ENCODE results near the gene NRAP. TPM values are rescaled to one million over a fixed set of nuclear protein-coding genes. Genes with fewer than 3 reads are reported as not detected.

NRAP gene
- total RNA-seq, 4 donors from 2014 or later = under 0.01 TPM; not detected in 3

GRCh38 chr10:113711142-113711541 lies 47.3 kb upstream of the NRAP start:
- no peak for TF ChIP-seq EP300 (IDR thresholded peaks at IDR 0.05)
- DNase-seq (ENCODE audit: low spot score in 2 of 2) = no peak
- H3K27me3 ChIP-seq = no peaks in the 10 kb centered on the region
- H3K9me3 ChIP-seq = no peaks in the 10 kb centered on the region
- H3K4me1 ChIP-seq = peaks cover 0 to 41% (median 1%) of the 10 kb centered on the region in 4 donors
- H3K4me3 ChIP-seq = no peak overlapping the region
- H3K36me3 ChIP-seq = peaks cover 0 to 35% (median 0%) of the 10 kb centered on the region in 3 donors
- no peak overlapping the region for H3K27ac ChIP-seq
- WGBS, 2 donors = 28 to 48% methylated on average over 2 of the region's 2 CpGs

GRCh38 chr10:113709221-113709838 lies 45.5 kb upstream of the NRAP start:
- Histone ChIP-seq H3K4me3 (no peak overlapping the region), H3K27ac (no peak overlapping the region), H3K9me3 (no peaks in the 10 kb centered on the region), H3K4me1 (peaks cover 0 to 55% (median 4%) of the 10 kb centered on the region in 4 donors), H3K27me3 (no peaks in the 10 kb centered on the region), H3K36me3 (peaks cover 0 to 18% (median 0%) of the 10 kb centered on the region in 3 donors)
- DNase-seq (ENCODE audit: low spot score in 2 of 2) = no peak
- 38 to 40% methylated on average over 8 of the region's 8 CpGs for WGBS, 2 donors
- TF ChIP-seq EP300 (IDR thresholded peaks at IDR 0.05) (no peak), CTCF (IDR thresholded peaks at IDR 0.05) (no peak), POLR2A (IDR thresholded peaks at IDR 0.05) (no peak)

- Histone ChIP-seq H3K27ac (no peak overlapping the region), H3K36me3 (peaks cover 0 to 17% (median 0%) of the 10 kb centered on the region in 3 donors), H3K4me1 (peaks cover 0 to 55% (median 4%) of the 10 kb centered on the region in 4 donors), H3K9me3 (no peaks in the 10 kb centered on the region), H3K4me3 (no peak overlapping the region), H3K27me3 (no peaks in the 10 kb centered on the region)
- no peak for DNase-seq (ENCODE audit: low spot score in 2 of 2)
- 86 to 91% methylated on average over 6 of the region's 6 CpGs for WGBS, 2 donors
- TF ChIP-seq EP300 (IDR thresholded peaks at IDR 0.05) (no peak), POLR2A (IDR thresholded peaks at IDR 0.05) (no peak), CTCF (IDR thresholded peaks at IDR 0.05) (no peak)
Measured at GRCh38 chr10:113708640-113709039, 44.8 kb upstream of the NRAP start.

- Histone ChIP-seq H3K4me3 (no peak overlapping the region), H3K9me3 (no peaks in the 10 kb centered on the region), H3K27me3 (no peaks in the 10 kb centered on the region), H3K27ac (no peak overlapping the region), H3K36me3 (peaks cover 0 to 24% (median 0%) of the 10 kb centered on the region in 3 donors), H3K4me1 (peaks cover 0 to 51% (median 4%) of the 10 kb centered on the region in 4 donors)
- no peak for TF ChIP-seq CTCF (IDR thresholded peaks at IDR 0.05)
- no peak for TF ChIP-seq POLR2A (IDR thresholded peaks at IDR 0.05)
- no peak for TF ChIP-seq EP300 (IDR thresholded peaks at IDR 0.05)
- DNase-seq (ENCODE audit: low spot score in 2 of 2) = no peak
- 64 to 69% methylated on average over 5 of the region's 5 CpGs for WGBS, 2 donors
Measured at GRCh38 chr10:113706623-113707022, 42.8 kb upstream of the NRAP start.

GRCh38 chr10:113705344-113705652 lies 41.5 kb upstream of the NRAP start:
- Histone ChIP-seq H3K9me3 (no peaks in the 10 kb centered on the region), H3K4me3 (no peak overlapping the region), H3K36me3 (peaks cover 0 to 22% (median 0%) of the 10 kb centered on the region in 3 donors), H3K27ac (no peak overlapping the region), H3K4me1 (peaks cover 0 to 40% (median 4%) of the 10 kb centered on the region in 4 donors), H3K27me3 (no peaks in the 10 kb centered on the region)
- DNase-seq (ENCODE audit: low spot score in 2 of 2) = no peak
- TF ChIP-seq POLR2A (IDR thresholded peaks at IDR 0.05) (no peak), EP300 (IDR thresholded peaks at IDR 0.05) (no peak), CTCF (IDR thresholded peaks at IDR 0.05) (no peak)
